Adrenal gland (tissue), 12 donors: Measurements from ENCODE around the gene AMMECR1. TPM values are rescaled to one million over a fixed set of nuclear protein-coding genes. Genes with fewer than 3 reads are reported as not detected.
"Not testable (repeated sequence)": the region's sequence is repeated elsewhere in the genome, so short reads cannot be mapped to it uniquely, and the experiment has no call there.

Experiments used
- DNase-seq, 7 donors: peaks; one replicate each; pipeline ENCODE4 v3.0.0-alpha.2; 2019 to 2020
- H3K27ac ChIP-seq, 5 donors: fragments of 200-600 bp; sonication (generic) in 4 of 5; 1 replicate in 3 of 5; 2 replicates in 2 of 5; pipeline versions ENCODE4 v1.5.1 to v1.8.0; 2016 to 2020; ENCODE audit warnings: mild to moderate bottlenecking in 1 of 5
- H3K27me3 ChIP-seq: fragments of 200-600 bp; 2 replicates; pipeline ENCODE4 v1.8.0; 2021
- H3K36me3 ChIP-seq, 2 donors: fragments of 200-600 bp; replicated peaks in 1 of 2; 1 replicate in 1 of 2; 2 replicates in 1 of 2; pipeline versions ENCODE4 v1.5.1 to v1.8.0; 2018 to 2022
- H3K4me1 ChIP-seq, 2 donors: fragments of 200-600 bp; replicated peaks in 1 of 2; 1 replicate in 1 of 2; 2 replicates in 1 of 2; pipeline versions ENCODE4 v1.5.1 to v1.8.0; 2018 to 2021
- H3K4me3 ChIP-seq, 4 donors: fragments of 200-600 bp; sonication (generic) in 3 of 4; one replicate each; pipeline ENCODE4 v1.5.1; 2016 to 2018
- H3K9me3 ChIP-seq, 3 donors: fragments of 200-600 bp; sonication (generic) in 1 of 3; replicated peaks in 1 of 3; 1 replicate in 2 of 3; 2 replicates in 1 of 3; pipeline versions ENCODE4 v1.5.1 to v1.8.0; 2016 to 2021
- POLR2A ChIP-seq, 2 donors: fragments of 450-650 bp; IDR thresholded peaks; one replicate each; pipeline ENCODE4 v1.6.1; 2017; ENCODE audit warnings: antibody characterized with exemption in 2 of 2, mild to moderate bottlenecking in 2 of 2, moderate library complexity in 1 of 2
- WGBS, 4 donors: extraction: QIAGEN DNeasy Blood & Tissue Kit in 2 of 4; methylation state at CpG; one replicate each; pipeline versions ENCODE4 v1.1.5 to v1.1.7; 2013 to 2017; 5-methylcytosine and 5-hydroxymethylcytosine counted together
- intact Hi-C, 2 donors: fragments of 100-400 bp; cut with DNase I; formaldehyde crosslinking; loops; one replicate each; pipeline versions ENCODE4 v1.14.1 to v1.15.0; 2022 to 2023
- polyA plus RNA-seq, 3 donors: library from polyadenylated mRNA; stranded (reverse); fragments of 200-250 nt in 2 of 3; fragments of 350-450 nt in 1 of 3; fragmentation: Illumina TruSeq in 1 of 3; extraction: RNeasy Lipid Tissue Mini Kit (QIAGEN cat#74804) in 1 of 3; gene quantifications; one replicate each; pipeline ENCODE4 v1.2.3, GENCODE V29; 2013 to 2014
- total RNA-seq, 9 donors: library from RNA; depleted of rRNA in 4 of 9; stranded (reverse); fragments of >200 nt in 4 of 9; fragments of 120-200 nt in 1 of 9; fragmentation: NEBNext Ultra II Directional in 1 of 9; extraction: Animal tissue kit (Norgen Biotek cat#: 25700) in 1 of 9; gene quantifications; one replicate each; pipeline versions ENCODE4 v1.1.0 to v1.2.4, GENCODE V29; 2013 to 2023
- TF ChIP-seq, protein P1 (sequence below), 6 experiments: fragments of 450-650 bp in 4 of 6; fragments of 200-600 bp in 2 of 6; sonication (generic) in 1 of 6; IDR thresholded peaks; 1 replicate in 5 of 6; 2 replicates in 1 of 6; pipeline versions ENCODE4 v1.5.1 to v1.8.0; 2016 to 2021; ENCODE audit warnings: antibody characterized with exemption in 6 of 6, mild to moderate bottlenecking in 2 of 6, moderate library complexity in 1 of 6
- donor health status: healthy with polysubstance abuse.
- donor health status: Bipolar disorder and iron deficiency.
- donor health status: DM: yes; HTN: yes; CAD: no.
- donor health status: DM: no; HTN: no; CAD: no.
- donor health status: DM: no; HTN: no; CAD: no.
- donor health status: DM: yes; HTN: yes; CAD: no.

Gene AMMECR1
- total and polyA plus RNA-seq, 12 donors = 2.6 to 20.1 (median 7.8) TPM

GRCh38 chrX:110245011-110245410 lies 72.9 kb downstream of the AMMECR1 start:
- H3K36me3 ChIP-seq = no peaks in the 10 kb centered on the region
- no peak for DNase-seq
- intact Hi-C loops = no loop called here
- H3K9me3 ChIP-seq = no peaks in the 10 kb centered on the region
- H3K4me3 ChIP-seq = no peak overlapping the region
- no peak overlapping the region for H3K27ac ChIP-seq
- no peak for TF ChIP-seq POLR2A (IDR thresholded peaks at IDR 0.05)
- TF ChIP-seq, protein P1, sequence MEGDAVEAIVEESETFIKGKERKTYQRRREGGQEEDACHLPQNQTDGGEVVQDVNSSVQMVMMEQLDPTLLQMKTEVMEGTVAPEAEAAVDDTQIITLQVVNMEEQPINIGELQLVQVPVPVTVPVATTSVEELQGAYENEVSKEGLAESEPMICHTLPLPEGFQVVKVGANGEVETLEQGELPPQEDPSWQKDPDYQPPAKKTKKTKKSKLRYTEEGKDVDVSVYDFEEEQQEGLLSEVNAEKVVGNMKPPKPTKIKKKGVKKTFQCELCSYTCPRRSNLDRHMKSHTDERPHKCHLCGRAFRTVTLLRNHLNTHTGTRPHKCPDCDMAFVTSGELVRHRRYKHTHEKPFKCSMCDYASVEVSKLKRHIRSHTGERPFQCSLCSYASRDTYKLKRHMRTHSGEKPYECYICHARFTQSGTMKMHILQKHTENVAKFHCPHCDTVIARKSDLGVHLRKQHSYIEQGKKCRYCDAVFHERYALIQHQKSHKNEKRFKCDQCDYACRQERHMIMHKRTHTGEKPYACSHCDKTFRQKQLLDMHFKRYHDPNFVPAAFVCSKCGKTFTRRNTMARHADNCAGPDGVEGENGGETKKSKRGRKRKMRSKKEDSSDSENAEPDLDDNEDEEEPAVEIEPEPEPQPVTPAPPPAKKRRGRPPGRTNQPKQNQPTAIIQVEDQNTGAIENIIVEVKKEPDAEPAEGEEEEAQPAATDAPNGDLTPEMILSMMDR (IDR thresholded peaks at IDR 0.05) = no peak
- no peaks in the 10 kb centered on the region for H3K27me3 ChIP-seq
- H3K4me1 ChIP-seq = no peaks in the 10 kb centered on the region

GRCh38 chrX:110242371-110242770 lies 75.5 kb downstream of the AMMECR1 start:
- Histone ChIP-seq H3K9me3 (no peaks in the 10 kb centered on the region), H3K27me3 (no peaks in the 10 kb centered on the region), H3K36me3 (no peaks in the 10 kb centered on the region), H3K4me1 (no peaks in the 10 kb centered on the region), H3K4me3 (no peak overlapping the region), H3K27ac (no peak overlapping the region)
- no peak for DNase-seq
- TF ChIP-seq POLR2A (IDR thresholded peaks at IDR 0.05) = no peak
- TF ChIP-seq, protein P1 (IDR thresholded peaks at IDR 0.05) = no peak
- WGBS, 4 donors = 54 to 96% (median 79%) methylated on average over 1 of the region's 1 CpG
- intact Hi-C loops = no loop called here

DNA sequence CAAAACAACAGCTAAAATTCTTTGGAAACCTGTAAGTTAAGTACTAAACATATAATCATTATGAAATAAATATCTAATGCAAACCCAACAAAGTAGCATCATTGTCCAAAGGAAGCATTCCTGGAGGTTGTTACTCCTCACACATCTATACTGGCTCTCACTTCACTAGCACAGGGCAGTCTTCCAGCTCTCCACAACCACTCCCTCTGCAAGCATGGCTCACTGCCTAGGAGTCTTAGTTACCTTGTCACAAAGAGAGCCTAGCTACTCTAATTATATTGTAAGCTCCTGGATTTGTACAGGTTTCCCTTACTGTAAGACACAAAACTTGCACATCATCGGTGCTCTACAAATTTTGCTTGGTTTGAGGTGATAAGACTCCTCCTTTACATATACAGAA lies 76.1 kb downstream of the AMMECR1 start:
- H3K27ac ChIP-seq = no peak overlapping the region
- H3K27me3 ChIP-seq = no peaks in the 10 kb centered on the region
- TF ChIP-seq POLR2A (IDR thresholded peaks at IDR 0.05) = no peak
- TF ChIP-seq, protein P1 (IDR thresholded peaks at IDR 0.05) = no peak
- H3K36me3 ChIP-seq = no peaks in the 10 kb centered on the region
- H3K9me3 ChIP-seq = no peaks in the 10 kb centered on the region
- H3K4me3 ChIP-seq = no peak overlapping the region
- 80 to 100% (median 91%) methylated on average over 1 of the region's 1 CpG for whole genome bisulfite sequencing, 4 donors
- intact Hi-C loops = no loop called here
- H3K4me1 ChIP-seq = peaks cover 0 to 4% of the 10 kb centered on the region in 2 donors
- DNase-seq = peak in 3 of 7 donors; percentile 15 to 27 (median 18)

DNA sequence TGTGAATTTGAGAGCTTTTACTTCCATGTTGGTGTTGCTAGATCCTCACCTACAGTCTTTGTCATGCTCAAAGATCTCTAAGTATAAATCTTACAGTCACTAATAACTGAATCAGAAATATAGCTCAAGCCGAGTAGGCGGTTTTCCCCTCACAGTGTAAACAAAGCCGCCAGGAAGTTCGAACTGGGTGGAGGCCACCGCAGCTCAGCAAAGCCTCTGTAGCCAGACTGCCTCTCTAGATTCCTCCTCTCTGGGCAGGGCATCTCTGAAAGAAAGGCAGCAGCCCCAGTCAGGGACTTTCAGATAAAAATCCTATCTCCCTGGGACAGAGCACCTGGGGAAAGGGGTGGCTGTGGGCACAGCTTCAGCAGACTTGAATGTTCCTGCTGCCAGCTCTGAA lies 79.6 kb downstream of the AMMECR1 start:
- intact Hi-C loops, H3K36me3 ChIP-seq, H3K27me3 ChIP-seq, H3K27ac ChIP-seq, H3K4me3 ChIP-seq, DNase-seq, H3K9me3 ChIP-seq, H3K4me1 ChIP-seq: not testable (repeated sequence)
- 71 to 88% (median 77%) methylated on average over 3 to 5 of the region's 5 CpGs for WGBS, 4 donors

DNA sequence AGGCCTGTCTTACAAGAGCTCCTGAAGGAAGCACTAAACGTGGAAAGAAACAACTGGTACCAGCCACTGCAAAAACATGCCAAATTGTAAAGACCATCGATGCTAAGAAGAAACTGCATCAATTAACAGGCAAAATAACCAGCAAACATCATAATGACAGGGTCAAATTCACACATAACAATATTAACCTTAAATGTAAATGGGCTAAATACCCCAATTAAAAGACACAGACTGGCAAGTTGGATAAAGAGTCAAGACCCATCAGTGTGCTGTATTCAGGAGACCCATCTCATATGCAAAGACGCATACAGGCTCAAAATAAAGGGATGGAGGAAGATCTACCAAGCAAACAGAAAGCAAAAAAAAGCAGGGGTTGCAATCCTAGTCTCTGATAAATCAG lies 86.4 kb downstream of the AMMECR1 start:
- DNase-seq, H3K9me3 ChIP-seq, H3K27me3 ChIP-seq, H3K4me3 ChIP-seq, H3K4me1 ChIP-seq, H3K36me3 ChIP-seq, H3K27ac ChIP-seq, intact Hi-C loops: not testable (repeated sequence)
- WGBS, 4 donors = 84 to 99% (median 91%) methylated on average over 3 of the region's 3 CpGs

DNA sequence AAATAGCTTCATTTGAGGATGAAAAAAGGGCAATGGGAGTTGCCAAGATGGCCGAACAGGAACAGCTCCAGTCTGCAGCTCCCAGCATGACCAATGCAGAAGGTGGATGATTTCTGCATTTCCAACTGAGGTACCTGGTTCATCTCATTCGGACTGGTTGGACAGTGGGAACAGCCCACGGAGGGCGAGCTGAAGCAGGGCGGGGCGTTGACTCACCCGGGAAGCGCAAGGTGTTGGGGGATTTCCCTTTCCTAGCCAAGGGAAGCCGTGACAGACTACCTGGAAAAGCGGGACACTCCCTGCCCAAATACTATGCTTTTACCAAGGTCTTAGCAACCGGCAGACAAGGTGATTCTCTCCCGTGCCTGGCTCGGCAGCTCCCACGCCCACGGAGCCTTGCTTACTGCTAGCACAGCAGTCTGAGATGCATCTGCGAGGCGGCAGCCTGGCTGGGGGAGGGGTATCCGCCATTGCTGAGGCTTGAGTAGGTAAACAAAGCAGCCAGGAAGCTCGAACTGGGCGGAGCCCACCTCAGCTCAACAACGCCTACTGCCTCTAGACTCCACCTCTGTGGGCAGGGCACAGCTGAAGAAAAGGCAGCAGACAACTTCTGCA lies 88.3 kb downstream of the AMMECR1 start:
- H3K27ac ChIP-seq, H3K27me3 ChIP-seq, H3K36me3 ChIP-seq, H3K4me1 ChIP-seq, H3K4me3 ChIP-seq, H3K9me3 ChIP-seq, intact Hi-C loops: not testable (repeated sequence)
- peak in 2 of 7 donors; percentile 8 to 11 for DNase-seq
- WGBS, 4 donors = 63 to 89% (median 80%) methylated on average over 13 to 21 of the region's 21 CpGs
